Measurements from ENCODE around the gene CTBP2. TPM values are rescaled to one million over a fixed set of nuclear protein-coding genes. Genes with fewer than 3 reads are reported as not detected.
A peak's percentile ranks its signal among the peaks of the same experiment; 100 is the strongest.

CTBP2 gene
- total RNA-seq, 4 donors from 2014 or later = 65.9 to 129 (median 71.2) TPM

- Histone ChIP-seq H3K27me3 (no peaks in the 10 kb centered on the region), H3K4me1 (peaks cover 9 to 17% of the 10 kb centered on the region in 2 donors), H3K4me3 (no peak overlapping the region), H3K27ac (peak overlapping the region in 1 of 2 donors; percentile 38), H3K9me3 (no peaks in the 10 kb centered on the region), H3K36me3 (no peaks in the 10 kb centered on the region)
- TF ChIP-seq POLR2A (IDR thresholded peaks at IDR 0.05) (no peak), CTCF (IDR thresholded peaks at IDR 0.05) (no peak)
- no peak for DNase-seq
- intact Hi-C loops (cut with DNase I; ENCODE audit: low total_unique reads) = no loop called here
These were observed 92.6 kb downstream of the CTBP2 start for GRCh38 chr10:125067764-125068163.

- Histone ChIP-seq H3K9me3 (no peaks in the 10 kb centered on the region), H3K4me1 (peaks cover 15 to 25% of the 10 kb centered on the region in 2 donors), H3K36me3 (no peaks in the 10 kb centered on the region), H3K27ac (no peak overlapping the region), H3K27me3 (no peaks in the 10 kb centered on the region), H3K4me3 (no peak overlapping the region)
- intact Hi-C loops (cut with DNase I; ENCODE audit: low total_unique reads) = no loop called here
- TF ChIP-seq POLR2A (IDR thresholded peaks at IDR 0.05) (no peak), CTCF (IDR thresholded peaks at IDR 0.05) (no peak)
- no peak for DNase-seq
These were observed 93.5 kb downstream of the CTBP2 start for GRCh38 chr10:125066764-125067450.

GRCh38 chr10:125064681-125065492 is 95.5 kb downstream of the CTBP2 start:
- no peak for TF ChIP-seq POLR2A (IDR thresholded peaks at IDR 0.05)
- TF ChIP-seq CTCF (IDR thresholded peaks at IDR 0.05) = no peak
- Histone ChIP-seq H3K4me3 (no peak overlapping the region), H3K9me3 (no peaks in the 10 kb centered on the region), H3K27ac (peak overlapping the region; percentile 91 to 99), H3K4me1 (peaks cover 24 to 34% of the 10 kb centered on the region in 2 donors), H3K36me3 (no peaks in the 10 kb centered on the region), H3K27me3 (no peaks in the 10 kb centered on the region)
- intact Hi-C loops (cut with DNase I; ENCODE audit: low total_unique reads) = no loop called here
- no peak for DNase-seq

- H3K27ac ChIP-seq = peak overlapping the region; percentile 91 to 99
- peaks cover 37 to 48% of the 10 kb centered on the region in 2 donors for H3K4me1 ChIP-seq
- DNase-seq = peak in 1 of 2 donors; percentile 61
- intact Hi-C loops (cut with DNase I; ENCODE audit: low total_unique reads) = no loop called here
- no peaks in the 10 kb centered on the region for H3K36me3 ChIP-seq
- no peaks in the 10 kb centered on the region for H3K27me3 ChIP-seq
- TF ChIP-seq POLR2A (IDR thresholded peaks at IDR 0.05) (no peak), CTCF (IDR thresholded peaks at IDR 0.05) (peak in 1 of 4 experiments; percentile 10)
- no peak overlapping the region for H3K4me3 ChIP-seq
- no peaks in the 10 kb centered on the region for H3K9me3 ChIP-seq
These were observed 97.0 kb downstream of the CTBP2 start for GRCh38 chr10:125063256-125063925.
